Psoas muscle (tissue), 8 donors: ENCODE measurements around the gene FBLN7. TPM values are rescaled to one million over a fixed set of nuclear protein-coding genes. Genes with fewer than 3 reads are reported as not detected.

Experiments
- ATAC-seq, 4 donors: fragments of 200-7000 bp; cut with Tn5 transposase; one replicate each; pipeline ENCODE4 v1.9.1; 2020; ENCODE audit warnings: moderate library complexity in 3 of 4, mild to moderate bottlenecking in 2 of 4
- DNase-seq, 2 donors: peaks; one replicate each; pipeline ENCODE4 v3.0.0-alpha.2; 2020
- H3K27ac ChIP-seq: fragments of 200-600 bp; one replicate; pipeline ENCODE4 v1.8.0; 2022
- H3K27me3 ChIP-seq, 3 donors: fragments of 200-600 bp in 1 of 3; one replicate each; pipeline versions ENCODE4 v1.6.1 to v1.8.0; 2013 to 2022; ENCODE audit warnings: low read length in 2 of 3, mild to moderate bottlenecking in 2 of 3, moderate library complexity in 1 of 3; ENCODE audit not compliant: insufficient read depth in 3 of 3
- H3K36me3 ChIP-seq, 2 donors: fragments of 200-600 bp in 1 of 2; one replicate each; pipeline versions ENCODE4 v1.6.1 to v1.8.0; 2013 to 2022; ENCODE audit warnings: low read depth in 1 of 2, mild to moderate bottlenecking in 1 of 2, moderate library complexity in 1 of 2; ENCODE audit not compliant: insufficient read depth in 1 of 2
- H3K4me1 ChIP-seq: fragments of 200-600 bp; one replicate; pipeline ENCODE4 v1.8.0; 2022
- H3K4me3 ChIP-seq: fragments of 200-600 bp; one replicate; pipeline ENCODE4 v1.8.0; 2022; ENCODE audit warnings: mild to moderate bottlenecking
- H3K9me3 ChIP-seq: fragments of 200-600 bp; one replicate; pipeline ENCODE4 v1.8.0; 2022
- WGBS, 3 donors: extraction: QIAGEN DNeasy Blood & Tissue Kit; methylation state at CpG; one replicate each; pipeline versions ENCODE4 v1.1.6 to v1.1.7; 2013; 5-methylcytosine and 5-hydroxymethylcytosine counted together
- intact Hi-C, 2 donors: fragments of 100-400 bp; cut with DNase I; formaldehyde crosslinking; loops; one replicate each; pipeline versions ENCODE4 v1.11.0 to v1.14.2; 2022
- polyA plus RNA-seq, 3 donors: library from polyadenylated mRNA; stranded (reverse); fragments of 200-250 nt; gene quantifications; one replicate each; pipeline ENCODE4 v1.2.3, GENCODE V29; 2013
- total RNA-seq, 4 donors: library from RNA; stranded (reverse); fragmentation: NEBNext Ultra II Directional in 2 of 4; extraction: Animal tissue kit (Norgen Biotek cat#: 25700) in 2 of 4; gene quantifications; one replicate each; pipeline versions ENCODE4 v1.2.1 to v1.2.4, GENCODE V29; 2021 to 2023
- TF ChIP-seq, protein P1 (sequence below): fragments of 200-600 bp; IDR thresholded peaks from one replicate; pipeline ENCODE4 v1.8.0; 2022; ENCODE audit warnings: antibody characterized with exemption
- donor health status: healthy with polysubstance abuse.
- donor health status: DM: no; HTN: no; CAD: no; lungs with moderate emphysema.
- donor health status: Bipolar disorder and iron deficiency.
- donor health status: healthy.
- donor health status: DM: yes; HTN: yes; CAD: no.
- donor health status: DM: no; HTN: no; CAD: no.
- donor health status: DM: no; HTN: no; CAD: no.
- donor health status: DM: yes; HTN: yes; CAD: no.

The FBLN7 gene
- total and polyA plus RNA-seq, 7 donors = 0.18 to 1.2 (median 0.31) TPM

DNA sequence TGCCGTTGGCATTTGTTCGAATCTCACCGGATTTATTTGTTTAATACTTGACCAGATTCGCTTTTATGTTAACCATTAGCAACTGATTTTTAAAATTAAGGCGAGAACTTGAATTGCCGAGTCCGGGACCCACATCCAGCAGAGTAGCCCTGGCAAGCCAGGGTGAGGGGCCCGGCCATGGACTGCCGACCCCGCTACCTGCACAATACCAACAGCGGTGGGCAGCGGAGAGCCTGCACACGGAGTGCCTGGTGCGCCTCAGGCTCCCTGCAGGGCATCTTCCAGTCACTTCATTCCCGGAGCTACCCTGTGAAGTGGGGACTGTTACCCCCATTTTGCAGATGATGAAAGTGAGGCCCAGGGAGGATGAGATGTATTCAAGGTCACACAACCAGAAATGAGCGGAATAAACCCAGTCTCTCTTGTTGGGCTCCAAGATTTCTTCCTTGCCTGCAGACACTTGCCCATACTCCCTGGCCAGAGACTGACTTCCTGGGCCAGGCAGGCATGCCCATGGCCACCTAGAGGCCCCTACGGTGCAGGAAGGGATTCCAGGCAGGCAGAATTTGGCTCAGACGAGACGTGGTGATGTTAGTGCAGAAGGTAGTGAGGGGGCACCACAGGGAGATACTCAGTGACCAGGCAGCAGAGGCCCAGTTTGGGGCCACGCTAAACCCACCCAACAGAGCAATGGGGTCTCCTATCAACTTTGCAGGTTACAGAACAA lies 2.9 kb downstream of the FBLN7 start:
- no peaks in the 10 kb centered on the region for H3K36me3 ChIP-seq
- H3K4me3 ChIP-seq = no peak overlapping the region
- ATAC-seq (no peak), DNase-seq (no peak)
- intact Hi-C loops = no loop called here
- WGBS, 3 donors = 77 to 85% (median 80%) methylated on average over 20 of the region's 20 CpGs
- H3K27ac ChIP-seq = no peak overlapping the region
- no peaks in the 10 kb centered on the region for H3K4me1 ChIP-seq
- TF ChIP-seq, protein P1, sequence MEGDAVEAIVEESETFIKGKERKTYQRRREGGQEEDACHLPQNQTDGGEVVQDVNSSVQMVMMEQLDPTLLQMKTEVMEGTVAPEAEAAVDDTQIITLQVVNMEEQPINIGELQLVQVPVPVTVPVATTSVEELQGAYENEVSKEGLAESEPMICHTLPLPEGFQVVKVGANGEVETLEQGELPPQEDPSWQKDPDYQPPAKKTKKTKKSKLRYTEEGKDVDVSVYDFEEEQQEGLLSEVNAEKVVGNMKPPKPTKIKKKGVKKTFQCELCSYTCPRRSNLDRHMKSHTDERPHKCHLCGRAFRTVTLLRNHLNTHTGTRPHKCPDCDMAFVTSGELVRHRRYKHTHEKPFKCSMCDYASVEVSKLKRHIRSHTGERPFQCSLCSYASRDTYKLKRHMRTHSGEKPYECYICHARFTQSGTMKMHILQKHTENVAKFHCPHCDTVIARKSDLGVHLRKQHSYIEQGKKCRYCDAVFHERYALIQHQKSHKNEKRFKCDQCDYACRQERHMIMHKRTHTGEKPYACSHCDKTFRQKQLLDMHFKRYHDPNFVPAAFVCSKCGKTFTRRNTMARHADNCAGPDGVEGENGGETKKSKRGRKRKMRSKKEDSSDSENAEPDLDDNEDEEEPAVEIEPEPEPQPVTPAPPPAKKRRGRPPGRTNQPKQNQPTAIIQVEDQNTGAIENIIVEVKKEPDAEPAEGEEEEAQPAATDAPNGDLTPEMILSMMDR = no peak
- H3K27me3 ChIP-seq = peaks cover 0 to 32% (median 12%) of the 10 kb centered on the region in 3 donors
- H3K9me3 ChIP-seq = no peaks in the 10 kb centered on the region

DNA sequence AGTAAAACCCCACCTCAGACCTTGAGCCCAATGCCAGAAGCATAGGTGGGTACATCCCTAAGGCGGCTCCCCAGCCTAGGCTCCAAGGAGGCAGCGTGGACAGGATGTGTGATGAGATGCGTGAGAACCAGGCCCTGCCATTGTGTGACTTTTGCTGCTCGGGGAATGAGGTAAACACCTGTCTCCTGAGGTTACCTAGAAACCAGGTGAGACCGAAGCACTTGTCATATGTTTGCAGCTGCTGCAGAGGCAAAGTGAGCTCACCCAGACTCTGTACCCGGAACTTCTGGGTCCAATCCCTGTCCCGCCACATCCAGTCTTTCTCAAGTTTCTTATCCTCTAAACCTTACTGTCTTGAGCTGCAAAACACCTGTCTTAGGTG lies 3.4 kb downstream of the FBLN7 start:
- ATAC-seq (no peak), DNase-seq (no peak)
- Histone ChIP-seq H3K4me1 (no peaks in the 10 kb centered on the region), H3K36me3 (no peaks in the 10 kb centered on the region), H3K27me3 (peaks cover 0 to 32% (median 9%) of the 10 kb centered on the region in 3 donors), H3K9me3 (no peaks in the 10 kb centered on the region), H3K27ac (no peak overlapping the region), H3K4me3 (no peak overlapping the region)
- 83 to 90% (median 86%) methylated on average over 7 of the region's 7 CpGs for WGBS, 3 donors
- TF ChIP-seq, protein P1 = no peak
- intact Hi-C loops = no loop called here

DNA sequence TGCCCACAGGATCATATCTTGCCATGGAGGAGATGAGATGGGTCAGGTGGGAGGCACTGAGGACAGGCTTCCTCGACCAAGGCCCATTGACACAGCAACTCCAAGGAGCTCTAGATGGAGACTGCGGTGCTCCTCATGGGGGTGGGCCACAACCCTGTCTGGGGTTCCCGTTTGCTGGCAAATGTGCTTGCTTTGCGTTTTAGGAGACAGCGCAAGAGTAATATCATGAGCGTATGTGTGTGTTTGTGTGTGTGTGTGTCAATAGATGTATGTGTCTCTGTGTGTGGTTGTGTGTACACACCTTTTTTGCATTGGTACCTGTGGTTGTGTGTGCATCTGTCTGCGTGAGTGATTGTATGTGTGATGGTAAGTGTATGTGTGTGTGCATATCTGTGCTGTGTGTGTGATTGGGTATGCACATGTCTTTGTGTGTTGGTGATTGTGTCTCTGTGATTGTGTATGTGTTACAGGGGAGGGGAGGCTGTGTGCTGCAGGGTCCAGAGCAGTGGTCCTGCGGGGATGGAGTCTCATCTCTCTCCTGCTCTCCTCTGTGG lies 4.4 kb downstream of the FBLN7 start:
- no peaks in the 10 kb centered on the region for H3K36me3 ChIP-seq
- H3K27ac ChIP-seq = no peak overlapping the region
- WGBS, 3 donors = 83 to 87% (median 85%) methylated on average over 8 of the region's 8 CpGs
- H3K4me3 ChIP-seq = no peak overlapping the region
- TF ChIP-seq, protein P1 = no peak
- H3K9me3 ChIP-seq = no peaks in the 10 kb centered on the region
- no peaks in the 10 kb centered on the region for H3K4me1 ChIP-seq
- ATAC-seq (no peak), DNase-seq (no peak)
- peaks cover 0 to 34% (median 9%) of the 10 kb centered on the region in 3 donors for H3K27me3 ChIP-seq
- intact Hi-C loops = no loop called here

DNA sequence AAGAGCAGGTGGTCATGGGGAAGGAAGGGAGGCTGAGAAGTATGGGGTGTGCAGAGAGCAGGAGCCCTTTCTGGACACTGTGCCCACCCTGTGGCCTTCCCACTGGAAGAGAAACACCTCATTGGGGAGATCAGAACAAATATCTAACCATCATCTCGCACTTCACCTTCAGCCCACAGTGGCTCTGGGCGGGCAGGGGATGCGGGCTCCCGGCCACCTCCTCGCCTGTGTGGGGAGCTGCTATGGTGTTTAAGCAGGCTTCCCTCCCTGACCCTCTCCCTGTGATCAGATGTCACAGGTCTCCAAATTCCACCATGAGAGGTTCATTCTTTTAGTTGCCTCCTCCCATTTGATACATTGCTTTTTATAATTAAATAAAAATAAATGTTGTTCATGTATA lies 5.0 kb downstream of the FBLN7 start:
- Histone ChIP-seq H3K9me3 (no peaks in the 10 kb centered on the region), H3K4me3 (no peak overlapping the region), H3K27ac (no peak overlapping the region), H3K27me3 (peaks cover 0 to 35% (median 7%) of the 10 kb centered on the region in 3 donors), H3K36me3 (no peaks in the 10 kb centered on the region), H3K4me1 (no peaks in the 10 kb centered on the region)
- 87 to 93% (median 88%) methylated on average over 5 of the region's 5 CpGs for WGBS, 3 donors
- DNase-seq (no peak), ATAC-seq (no peak)
- intact Hi-C loops = no loop called here
- TF ChIP-seq, protein P1 = no peak
